ENCODE data around the gene STK25. TPM values are rescaled to one million over a fixed set of nuclear protein-coding genes. Genes with fewer than 3 reads are reported as not detected.

The STK25 gene
- total and polyA plus RNA-seq, 12 donors, result 66.1 to 147 (median 86.1) TPM

- H3K9me3 ChIP-seq, result no peaks in the 10 kb centered on the region
- no peaks in the 10 kb centered on the region for H3K27me3 ChIP-seq
- H3K27ac ChIP-seq, result no peak overlapping the region
- ATAC-seq (no peak), DNase-seq (no peak)
- intact Hi-C loops (cut with DNase I), result no loop called here
- no peak overlapping the region for H3K4me3 ChIP-seq
- no peak for TF ChIP-seq CTCF (IDR thresholded peaks at IDR 0.05)
- peaks cover 0 to 82% (median 19%) of the 10 kb centered on the region in 9 donors for H3K36me3 ChIP-seq
- H3K4me1 ChIP-seq, result peaks cover 0 to 2% (median 0%) of the 10 kb centered on the region in 9 donors
- 84% methylated on average over 28 of the region's 28 CpGs for WGBS, 2 donors
Observed at GRCh38 chr2:241499146-241499965, 9.0 kb downstream of the STK25 start.

- no peaks in the 10 kb centered on the region for H3K9me3 ChIP-seq
- no peak overlapping the region for H3K27ac ChIP-seq
- DNase-seq (no peak), ATAC-seq (no peak)
- no peaks in the 10 kb centered on the region for H3K27me3 ChIP-seq
- H3K36me3 ChIP-seq, result peaks cover 0 to 85% (median 20%) of the 10 kb centered on the region in 9 donors
- no peaks in the 10 kb centered on the region for H3K4me1 ChIP-seq
- WGBS, 2 donors, result 94 to 96% methylated on average over 36 of the region's 36 CpGs
- no peak overlapping the region for H3K4me3 ChIP-seq
- intact Hi-C loops (cut with DNase I), result no loop called here
- TF ChIP-seq CTCF (IDR thresholded peaks at IDR 0.05), result no peak
Observed at GRCh38 chr2:241498115-241499070, 10.0 kb downstream of the STK25 start.

- Histone ChIP-seq H3K4me3 (no peak overlapping the region), H3K27me3 (no peaks in the 10 kb centered on the region), H3K36me3 (peaks cover 0 to 97% (median 20%) of the 10 kb centered on the region in 9 donors), H3K27ac (no peak overlapping the region), H3K4me1 (no peaks in the 10 kb centered on the region), H3K9me3 (no peaks in the 10 kb centered on the region)
- no peak for TF ChIP-seq CTCF (IDR thresholded peaks at IDR 0.05)
- 92% methylated on average over 29 of the region's 29 CpGs for WGBS, 2 donors
- ATAC-seq (no peak), DNase-seq (no peak)
- intact Hi-C loops (cut with DNase I), result no loop called here
Observed at GRCh38 chr2:241496904-241497877, 11.2 kb downstream of the STK25 start.
